ENCODE measurements around the gene SLC5A9.

DNA sequence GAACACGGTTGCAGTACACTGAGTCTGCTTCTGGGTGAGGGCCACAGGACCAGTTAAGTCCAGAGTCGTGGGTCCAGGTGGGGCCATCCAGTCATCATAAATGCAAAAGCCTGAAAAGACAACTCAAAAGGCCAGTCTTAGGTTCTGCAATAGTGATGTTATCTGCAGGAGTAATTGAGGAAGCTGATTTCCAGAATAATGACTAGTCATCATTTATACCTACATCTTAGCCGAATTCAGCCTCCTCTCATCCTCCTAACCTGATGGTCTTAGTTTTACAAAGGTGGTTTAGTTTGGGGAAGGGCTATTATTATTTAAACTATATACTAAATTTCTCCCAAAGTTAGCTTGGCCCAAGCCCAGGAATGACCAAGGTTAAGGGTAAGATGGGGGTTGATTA lies 23.5 kb upstream of the SLC5A9 start:
- TF ChIP-seq RAD21 (conservative IDR thresholded peaks at IDR 0.05 in 1 of 2, IDR thresholded peaks at IDR 0.05 in 1 of 2) (no peak), CEBPB (IDR thresholded peaks at IDR 0.05) (no peak), SMC3 (IDR thresholded peaks at IDR 0.05) (no peak)
- TF ChIP-seq, protein P1, sequence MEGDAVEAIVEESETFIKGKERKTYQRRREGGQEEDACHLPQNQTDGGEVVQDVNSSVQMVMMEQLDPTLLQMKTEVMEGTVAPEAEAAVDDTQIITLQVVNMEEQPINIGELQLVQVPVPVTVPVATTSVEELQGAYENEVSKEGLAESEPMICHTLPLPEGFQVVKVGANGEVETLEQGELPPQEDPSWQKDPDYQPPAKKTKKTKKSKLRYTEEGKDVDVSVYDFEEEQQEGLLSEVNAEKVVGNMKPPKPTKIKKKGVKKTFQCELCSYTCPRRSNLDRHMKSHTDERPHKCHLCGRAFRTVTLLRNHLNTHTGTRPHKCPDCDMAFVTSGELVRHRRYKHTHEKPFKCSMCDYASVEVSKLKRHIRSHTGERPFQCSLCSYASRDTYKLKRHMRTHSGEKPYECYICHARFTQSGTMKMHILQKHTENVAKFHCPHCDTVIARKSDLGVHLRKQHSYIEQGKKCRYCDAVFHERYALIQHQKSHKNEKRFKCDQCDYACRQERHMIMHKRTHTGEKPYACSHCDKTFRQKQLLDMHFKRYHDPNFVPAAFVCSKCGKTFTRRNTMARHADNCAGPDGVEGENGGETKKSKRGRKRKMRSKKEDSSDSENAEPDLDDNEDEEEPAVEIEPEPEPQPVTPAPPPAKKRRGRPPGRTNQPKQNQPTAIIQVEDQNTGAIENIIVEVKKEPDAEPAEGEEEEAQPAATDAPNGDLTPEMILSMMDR (IDR thresholded peaks at IDR 0.05), result no peak

All from A549 (cell line).